ENCODE data around the gene ASCC3.
A peak's percentile ranks its signal among the peaks of the same experiment; 100 is the strongest.
"Not testable (repeated sequence)": the region's sequence is repeated elsewhere in the genome, so short reads cannot be mapped to it uniquely, and the experiment has no call there.

The ASCC3 gene

GRCh38 chr6:100768816-100769351, 112.2 kb downstream of the ASCC3 start:
- TF ChIP-seq CTCF (IDR thresholded peaks at IDR 0.05; ENCODE audit: unreplicated experiment in 3 of 3), result no peak
- peaks cover 24% of the 10 kb centered on the region for H3K36me3 Mint-ChIP-seq (ENCODE audit: low read depth)
- H3K4me1 Mint-ChIP-seq, result no peaks in the 10 kb centered on the region
- peaks cover 6% of the 10 kb centered on the region for H3K9me3 Mint-ChIP-seq
- no peak overlapping the region for H3K27ac Mint-ChIP-seq
- H3K4me3 Mint-ChIP-seq, result no peak overlapping the region
- H3K27me3 Mint-ChIP-seq (ENCODE audit: low read depth), result no peaks in the 10 kb centered on the region

DNA sequence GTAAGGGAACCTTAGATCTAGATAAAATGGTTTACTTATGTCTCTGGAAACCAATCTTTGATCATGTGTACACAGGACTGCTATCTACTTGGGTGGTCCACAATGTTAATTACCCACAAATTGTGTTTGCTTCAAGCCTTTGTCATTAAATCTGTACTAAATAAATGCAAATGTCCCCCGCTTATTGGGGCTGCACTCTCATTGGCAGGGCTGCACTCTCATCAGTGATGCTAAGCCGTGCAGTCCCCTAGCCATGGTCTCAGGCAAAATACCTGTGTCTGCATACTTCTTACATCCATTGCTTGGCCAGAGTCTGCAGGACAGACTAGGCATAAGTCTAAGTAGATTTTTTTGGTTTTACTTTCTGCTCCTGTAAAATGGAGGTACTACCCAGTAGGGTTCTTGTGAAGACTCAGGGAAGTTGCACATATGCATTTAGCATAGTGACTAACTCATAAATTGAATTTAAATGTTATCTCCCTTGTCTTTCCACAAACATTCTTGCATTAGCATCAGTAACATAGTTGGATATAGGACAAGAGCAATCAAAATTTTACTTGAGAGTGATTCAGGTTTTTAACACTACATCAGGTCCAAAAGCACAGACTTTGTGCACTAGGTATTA, 117.4 kb downstream of the ASCC3 start:
- no peaks in the 10 kb centered on the region for H3K4me1 Mint-ChIP-seq
- H3K36me3 Mint-ChIP-seq (ENCODE audit: low read depth), result peaks cover 74% of the 10 kb centered on the region
- H3K9me3 Mint-ChIP-seq, result peaks cover 12% of the 10 kb centered on the region
- no peaks in the 10 kb centered on the region for H3K27me3 Mint-ChIP-seq (ENCODE audit: low read depth)
- H3K4me3 Mint-ChIP-seq, result no peak overlapping the region
- H3K27ac Mint-ChIP-seq, result no peak overlapping the region
- no peak for TF ChIP-seq CTCF (IDR thresholded peaks at IDR 0.05; ENCODE audit: unreplicated experiment in 3 of 3)

DNA sequence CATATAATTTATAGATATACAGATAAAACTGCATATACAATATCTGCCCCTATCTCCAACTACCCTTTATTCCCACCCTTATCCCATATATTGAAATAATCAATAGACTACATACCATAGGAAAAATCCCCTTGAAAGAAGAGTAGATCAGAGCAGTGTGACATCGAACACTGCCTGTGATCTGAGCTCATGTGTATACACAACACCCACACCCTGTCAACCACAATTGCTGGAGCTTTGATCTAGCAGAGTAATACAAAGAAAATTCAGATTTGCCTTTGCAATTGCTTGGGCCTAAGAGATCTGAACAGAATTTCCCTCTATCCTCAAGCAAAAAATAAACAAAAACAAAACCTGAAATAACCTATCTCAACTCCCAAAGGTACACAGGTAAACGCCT, 119.3 kb downstream of the ASCC3 start:
- Mint-ChIP-seq H3K36me3 (ENCODE audit: low read depth) (peaks cover 80% of the 10 kb centered on the region), H3K27me3 (ENCODE audit: low read depth) (no peaks in the 10 kb centered on the region), H3K27ac (no peak overlapping the region), H3K9me3 (peaks cover 12% of the 10 kb centered on the region), H3K4me1 (no peaks in the 10 kb centered on the region), H3K4me3 (no peak overlapping the region)
- TF ChIP-seq CTCF (IDR thresholded peaks at IDR 0.05; ENCODE audit: unreplicated experiment in 3 of 3), result no peak

DNA sequence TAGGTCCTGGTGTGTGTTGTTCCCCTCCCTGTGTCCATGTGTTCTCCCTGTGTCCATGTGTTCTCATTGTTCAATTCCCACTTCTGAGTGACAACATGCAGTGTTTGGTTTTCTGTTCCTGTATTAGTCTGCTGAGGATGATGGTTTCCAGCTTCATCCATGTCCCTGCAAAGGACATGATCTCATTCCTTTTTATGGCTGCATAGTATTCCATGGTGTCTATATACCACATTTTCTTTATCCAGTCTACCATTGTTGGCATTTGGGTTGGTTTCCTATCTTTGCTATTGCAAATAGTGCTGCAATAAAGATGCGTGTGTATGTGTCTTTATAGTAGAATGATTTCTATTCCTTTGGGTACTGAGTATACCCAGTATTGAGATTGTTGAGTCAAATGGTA, 122.7 kb downstream of the ASCC3 start:
- not testable (repeated sequence) for H3K9me3 Mint-ChIP-seq; H3K4me3 Mint-ChIP-seq; H3K27me3 Mint-ChIP-seq (ENCODE audit: low read depth); H3K4me1 Mint-ChIP-seq; H3K27ac Mint-ChIP-seq
- peaks cover 60% of the 10 kb centered on the region for H3K36me3 Mint-ChIP-seq (ENCODE audit: low read depth)

DNA sequence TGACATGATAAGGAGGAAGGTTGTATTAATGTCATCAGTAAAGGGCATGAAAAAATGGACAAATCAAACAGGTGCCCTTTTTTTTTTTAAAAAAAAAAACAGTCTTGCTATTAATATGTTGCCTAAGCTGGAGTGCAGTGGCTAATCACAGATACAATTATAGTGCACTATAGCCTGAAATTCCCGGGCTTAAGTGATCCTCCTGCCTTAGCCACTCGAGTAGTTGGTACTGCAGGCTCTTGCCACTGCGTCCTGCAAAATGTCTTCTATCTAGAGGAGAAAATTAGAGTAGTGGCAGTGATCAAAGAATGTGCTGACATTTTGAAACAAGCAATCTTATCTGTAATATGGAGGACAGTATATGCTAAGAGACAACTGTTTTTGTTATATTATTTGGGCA, 127.7 kb downstream of the ASCC3 start:
- Mint-ChIP-seq H3K9me3 (no peaks in the 10 kb centered on the region), H3K27me3 (ENCODE audit: low read depth) (no peaks in the 10 kb centered on the region), H3K36me3 (ENCODE audit: low read depth) (peaks cover 12% of the 10 kb centered on the region), H3K4me1 (peaks cover 4% of the 10 kb centered on the region), H3K4me3 (no peak overlapping the region), H3K27ac (no peak overlapping the region)
- no peak for TF ChIP-seq CTCF (IDR thresholded peaks at IDR 0.05; ENCODE audit: unreplicated experiment in 3 of 3)

GRCh38 chr6:100751590-100751989, 129.5 kb downstream of the ASCC3 start:
- Mint-ChIP-seq H3K36me3 (ENCODE audit: low read depth) (peaks cover 15% of the 10 kb centered on the region), H3K4me1 (peaks cover 4% of the 10 kb centered on the region), H3K9me3 (no peaks in the 10 kb centered on the region), H3K4me3 (no peak overlapping the region), H3K27ac (peak overlapping the region in 1 of 3 experiments; percentile 57), H3K27me3 (ENCODE audit: low read depth) (no peaks in the 10 kb centered on the region)
- TF ChIP-seq CTCF (IDR thresholded peaks at IDR 0.05; ENCODE audit: unreplicated experiment in 3 of 3), result no peak
